SJSA1 (cell line): Measurements from ENCODE around the gene PIP5KL1. TPM values are rescaled to one million over a fixed set of nuclear protein-coding genes. Genes with fewer than 3 reads are reported as not detected.
A peak's percentile ranks its signal among the peaks of the same experiment; 100 is the strongest.

Experiments
- DNase-seq, 2 experiments: peaks; one replicate each; pipeline ENCODE4 v3.0.0-alpha.2; 2015 to 2020; ENCODE audit warnings: low spot score in 2 of 2, low read depth in 1 of 2
- H3K27ac ChIP-seq: fragments of 250-450 bp; sonication (Bioruptor Pico); 2 replicates; pipeline ENCODE4 v1.5.1; 2020; ENCODE audit warnings: mild to moderate bottlenecking, moderate library complexity
- H3K27me3 ChIP-seq: fragments of 250-450 bp; sonication (Bioruptor Pico); replicated peaks from 2 replicates; pipeline ENCODE4 v1.5.1; 2020; ENCODE audit warnings: mild to moderate bottlenecking, moderate library complexity
- H3K36me3 ChIP-seq: fragments of 250-450 bp; sonication (Bioruptor Pico); 2 replicates; pipeline ENCODE4 v1.5.1; 2020; ENCODE audit warnings: mild to moderate bottlenecking
- H3K4me1 ChIP-seq: fragments of 250-450 bp; sonication (Bioruptor Pico); replicated peaks from 2 replicates; pipeline ENCODE4 v1.6.1; 2021; ENCODE audit warnings: mild to moderate bottlenecking
- H3K4me3 ChIP-seq: fragments of 250-450 bp; sonication (Bioruptor Pico); 2 replicates; pipeline ENCODE4 v1.5.1; 2020; ENCODE audit warnings: mild to moderate bottlenecking
- H3K9me3 ChIP-seq: fragments of 250-450 bp; sonication (Bioruptor Pico); replicated peaks from 2 replicates; pipeline ENCODE4 v1.5.1; 2020; ENCODE audit warnings: mild to moderate bottlenecking
- total RNA-seq: library from RNA; depleted of rRNA; stranded (reverse); fragments of >200 nt; shearing (Covaris generic); gene quantifications from 2 replicates; pipeline ENCODE4 v1.2.3, GENCODE V29; 2014

Gene PIP5KL1
- total RNA-seq, 1 experiment from 2014 or later = 1.6 TPM

DNA sequence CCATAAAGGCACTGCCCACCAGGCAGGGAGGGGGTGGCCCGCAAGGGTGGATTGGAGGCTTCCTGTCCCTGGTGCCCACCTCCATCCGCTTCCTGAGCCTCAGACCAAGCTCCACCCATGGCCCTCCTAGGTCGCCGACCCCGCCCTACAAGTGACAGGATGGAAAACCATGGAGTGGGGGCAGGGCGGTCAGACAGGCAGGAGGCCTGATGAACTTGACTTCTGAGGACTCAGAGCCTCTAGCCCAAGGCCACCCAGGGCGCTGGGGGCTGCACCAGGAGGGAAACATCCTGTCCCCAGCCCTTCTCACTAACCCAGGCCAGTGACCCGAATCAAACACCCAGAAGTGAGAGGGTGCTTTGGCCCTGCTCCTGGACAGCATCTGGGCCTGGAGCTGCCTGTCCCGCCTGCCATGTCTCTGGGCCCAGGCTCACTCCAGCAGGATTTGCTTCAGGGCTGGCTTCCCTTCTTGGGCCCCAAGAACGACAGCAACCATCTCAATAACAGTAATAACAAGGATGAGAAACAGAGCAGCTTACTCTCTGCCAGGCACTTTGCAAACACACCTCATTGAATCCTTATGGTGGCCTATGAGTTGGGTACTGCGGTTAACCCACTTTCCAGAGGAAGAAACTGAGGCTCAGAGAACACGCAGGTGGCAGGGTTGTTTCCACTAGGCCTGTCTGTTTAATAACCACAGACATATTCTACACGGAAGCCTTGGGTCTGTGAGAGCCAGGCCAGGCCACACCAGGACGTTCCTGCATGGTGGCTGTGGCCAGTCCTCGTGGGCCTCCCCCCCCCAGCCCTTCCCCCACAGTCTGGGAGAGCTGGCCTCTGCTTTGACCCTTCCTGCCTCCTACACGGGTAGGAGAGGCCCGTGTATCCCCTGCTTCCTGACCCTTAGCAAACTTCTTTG is 26.8 kb downstream of the PIP5KL1 start:
- Histone ChIP-seq H3K27me3 (no peaks in the 10 kb centered on the region), H3K9me3 (no peaks in the 10 kb centered on the region), H3K36me3 (peaks cover 8% of the 10 kb centered on the region), H3K4me3 (no peak overlapping the region), H3K4me1 (peaks cover 68% of the 10 kb centered on the region), H3K27ac (peak overlapping the region; percentile 59)
- peak; percentile 95 to 99 for DNase-seq

GRCh38 chr9:127899128-127899943 is 31.2 kb downstream of the PIP5KL1 start, which contains the start of gene ST6GALNAC6:
Gene ST6GALNAC6 (minus strand): TSS chr9:127899603. CDS start chr9:127897981, 1,622 bp downstream.
- H3K4me3 ChIP-seq = peak within 1 kb of the TSS; percentile 83
- H3K27ac ChIP-seq = peak within 1 kb of the TSS; percentile 78
- peaks cover 56% of the 10 kb centered on the region for H3K4me1 ChIP-seq
- no peaks in the 10 kb centered on the region for H3K9me3 ChIP-seq
- peak; percentile 54 to 66 for DNase-seq
- H3K36me3 ChIP-seq = peaks cover 41% of the 10 kb centered on the region
- H3K27me3 ChIP-seq = no peaks in the 10 kb centered on the region

DNA sequence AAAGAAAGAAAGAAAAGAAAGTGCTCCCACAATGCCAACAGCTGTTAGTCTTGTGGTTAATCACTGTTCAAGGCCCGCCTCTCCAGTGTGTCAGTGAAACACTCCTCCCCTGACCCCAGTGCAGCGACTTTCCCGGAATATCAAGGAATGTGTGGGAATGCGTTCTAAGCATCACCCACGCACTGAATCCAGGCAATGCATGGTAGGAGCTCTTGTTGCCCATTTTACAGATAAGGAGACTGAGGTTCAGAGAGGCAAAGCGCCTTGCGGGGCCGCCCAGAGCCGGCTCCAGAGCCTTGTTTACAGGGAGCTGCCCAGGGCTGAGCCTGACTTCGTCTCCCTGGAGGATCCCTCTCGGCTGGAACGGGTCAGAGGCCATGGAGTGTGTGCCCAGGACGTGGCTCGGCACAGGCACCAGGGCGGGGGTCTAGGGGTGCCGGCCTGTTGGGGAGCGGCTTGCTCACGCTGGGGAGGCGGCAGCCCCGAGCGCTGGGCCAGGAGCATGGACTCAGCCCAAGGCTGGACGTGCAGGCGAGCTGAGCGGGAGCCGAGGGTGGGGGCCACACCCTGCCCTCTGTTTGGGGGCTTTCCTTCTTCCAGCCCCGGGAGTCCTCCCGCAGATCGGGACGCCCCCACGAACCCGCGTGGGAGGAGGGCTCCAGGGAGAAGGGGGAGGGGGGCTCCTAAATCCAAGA is 32.0 kb downstream of the PIP5KL1 start:
- Histone ChIP-seq H3K27me3 (no peaks in the 10 kb centered on the region), H3K36me3 (peaks cover 48% of the 10 kb centered on the region), H3K4me3 (peak overlapping the region; percentile 83), H3K9me3 (peaks cover 2% of the 10 kb centered on the region), H3K4me1 (peaks cover 49% of the 10 kb centered on the region), H3K27ac (peak overlapping the region; percentile 64)
- DNase-seq = peak; percentile 51 to 74

DNA sequence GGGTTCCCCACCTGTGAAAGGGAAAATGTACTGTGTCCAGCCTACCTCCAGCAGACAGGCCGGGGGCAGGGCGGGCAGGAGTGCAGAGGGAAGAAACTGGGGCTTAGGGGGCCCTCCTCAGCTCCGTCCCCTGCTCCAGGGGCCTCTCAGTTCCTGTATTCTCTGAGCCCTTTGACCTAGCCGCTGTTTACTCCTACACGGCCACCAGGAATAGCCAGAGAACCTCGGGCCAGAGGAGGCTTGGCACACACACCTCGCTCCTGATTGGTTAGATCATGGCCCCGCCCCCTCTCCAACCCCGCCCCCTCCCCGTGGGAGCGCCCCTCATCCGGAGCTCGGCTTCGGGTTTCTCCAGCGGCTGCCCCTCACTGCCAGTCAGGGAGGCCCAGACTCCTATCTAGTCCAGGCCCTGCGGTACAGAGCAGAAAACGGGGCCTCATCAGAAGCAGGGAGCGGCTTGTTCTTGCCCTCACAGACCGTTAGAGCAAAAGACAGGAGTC is 33.3 kb downstream of the PIP5KL1 start:
- H3K36me3 ChIP-seq = peaks cover 62% of the 10 kb centered on the region
- no peaks in the 10 kb centered on the region for H3K27me3 ChIP-seq
- peaks cover 6% of the 10 kb centered on the region for H3K9me3 ChIP-seq
- H3K27ac ChIP-seq = no peak overlapping the region
- peak in 1 of 2 experiments; percentile 60 for DNase-seq
- peaks cover 40% of the 10 kb centered on the region for H3K4me1 ChIP-seq
- H3K4me3 ChIP-seq = no peak overlapping the region

- no peak for DNase-seq
- Histone ChIP-seq H3K4me1 (peaks cover 35% of the 10 kb centered on the region), H3K9me3 (peaks cover 6% of the 10 kb centered on the region), H3K36me3 (peaks cover 65% of the 10 kb centered on the region), H3K27me3 (no peaks in the 10 kb centered on the region), H3K4me3 (no peak overlapping the region), H3K27ac (no peak overlapping the region)
Observed at GRCh38 chr9:127896395-127897192, 34.0 kb downstream of the PIP5KL1 start.

DNA sequence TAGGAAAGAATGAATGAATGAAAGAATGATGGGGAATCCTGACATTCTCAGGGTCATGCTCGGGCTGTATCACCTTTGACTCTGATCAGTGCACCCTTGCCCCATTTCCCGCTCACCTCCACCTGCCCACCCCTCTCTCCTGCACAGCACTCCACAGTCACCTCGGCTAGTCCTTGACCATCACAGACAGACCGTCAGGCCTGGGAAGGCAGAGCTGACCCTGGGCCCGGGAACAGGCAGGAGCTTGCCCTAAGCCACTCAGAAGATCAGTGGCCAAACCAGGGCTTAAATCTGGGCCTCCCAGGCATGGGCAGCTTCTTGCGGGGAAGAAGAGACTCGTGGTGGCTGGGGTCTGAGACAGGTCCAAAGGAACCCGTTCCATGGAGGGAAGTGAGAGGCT is 34.8 kb downstream of the PIP5KL1 start:
- DNase-seq = no peak
- H3K36me3 ChIP-seq = peaks cover 70% of the 10 kb centered on the region
- H3K27ac ChIP-seq = no peak overlapping the region
- no peaks in the 10 kb centered on the region for H3K27me3 ChIP-seq
- peaks cover 28% of the 10 kb centered on the region for H3K4me1 ChIP-seq
- peaks cover 6% of the 10 kb centered on the region for H3K9me3 ChIP-seq
- no peak overlapping the region for H3K4me3 ChIP-seq

- peaks cover 6% of the 10 kb centered on the region for H3K9me3 ChIP-seq
- no peaks in the 10 kb centered on the region for H3K27me3 ChIP-seq
- H3K36me3 ChIP-seq = peaks cover 79% of the 10 kb centered on the region
- no peak for DNase-seq
- no peak overlapping the region for H3K4me3 ChIP-seq
- peaks cover 11% of the 10 kb centered on the region for H3K4me1 ChIP-seq
- H3K27ac ChIP-seq = no peak overlapping the region
Observed at GRCh38 chr9:127893392-127893791, 37.2 kb downstream of the PIP5KL1 start.

DNA sequence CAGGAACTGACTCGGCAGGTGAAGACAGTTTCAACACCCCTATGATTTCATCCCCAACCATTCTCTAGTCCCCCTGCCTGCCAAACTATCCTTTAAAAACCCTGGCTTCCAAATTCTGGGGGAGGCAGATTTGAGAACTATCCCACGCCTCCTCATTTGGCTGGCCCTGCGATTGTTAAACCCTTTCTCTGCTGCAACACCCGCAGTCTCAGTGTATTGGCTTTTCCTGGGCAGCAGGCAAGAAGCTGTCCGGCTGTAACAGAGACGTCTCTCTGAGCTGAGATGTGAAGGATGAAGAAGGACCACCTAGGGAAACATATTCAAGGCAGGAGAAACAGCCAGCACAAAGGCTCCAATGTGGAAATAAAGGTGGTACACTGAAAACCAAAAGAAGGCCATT is 37.7 kb downstream of the PIP5KL1 start:
- Histone ChIP-seq H3K4me1 (peaks cover 8% of the 10 kb centered on the region), H3K27ac (no peak overlapping the region), H3K27me3 (no peaks in the 10 kb centered on the region), H3K4me3 (no peak overlapping the region), H3K9me3 (peaks cover 6% of the 10 kb centered on the region), H3K36me3 (peaks cover 80% of the 10 kb centered on the region)
- DNase-seq = no peak

GRCh38 chr9:127890053-127890452 is 40.5 kb downstream of the PIP5KL1 start:
- peaks cover 81% of the 10 kb centered on the region for H3K36me3 ChIP-seq

GRCh38 chr9:127887792-127888191 is 42.8 kb downstream of the PIP5KL1 start:
- H3K36me3 ChIP-seq = peaks cover 65% of the 10 kb centered on the region
- no peak overlapping the region for H3K4me3 ChIP-seq
- no peak for DNase-seq

More at GRCh38 chr9:127890053-127890452, 40.5 kb downstream of the PIP5KL1 start:
- no peak overlapping the region for H3K4me3 ChIP-seq
- H3K27ac ChIP-seq = no peak overlapping the region
- H3K27me3 ChIP-seq = no peaks in the 10 kb centered on the region
- no peak for DNase-seq
- H3K4me1 ChIP-seq = 0 out of 2 replicates have a peak, but pooled peaks cover 3% of the 10 kb centered on the region
- peaks cover 6% of the 10 kb centered on the region for H3K9me3 ChIP-seq

GRCh38 chr9:127886401-127886972 is 44.1 kb downstream of the PIP5KL1 start:
- Histone ChIP-seq H3K9me3 (no peaks in the 10 kb centered on the region), H3K36me3 (peaks cover 56% of the 10 kb centered on the region), H3K4me3 (no peak overlapping the region), H3K4me1 (no peaks in the 10 kb centered on the region), H3K27ac (no peak overlapping the region), H3K27me3 (no peaks in the 10 kb centered on the region)
- no peak for DNase-seq

More at GRCh38 chr9:127887792-127888191, 42.8 kb downstream of the PIP5KL1 start:
- Histone ChIP-seq H3K9me3 (no peaks in the 10 kb centered on the region), H3K27me3 (no peaks in the 10 kb centered on the region), H3K27ac (no peak overlapping the region), H3K4me1 (0 out of 2 replicates have a peak, but pooled peaks cover 3% of the 10 kb centered on the region)

- DNase-seq = no peak
- H3K4me3 ChIP-seq = no peak overlapping the region
- H3K27ac ChIP-seq = no peak overlapping the region
- no peaks in the 10 kb centered on the region for H3K27me3 ChIP-seq
- no peaks in the 10 kb centered on the region for H3K4me1 ChIP-seq
- peaks cover 50% of the 10 kb centered on the region for H3K36me3 ChIP-seq
- no peaks in the 10 kb centered on the region for H3K9me3 ChIP-seq
Observed at GRCh38 chr9:127885508-127886281, 44.9 kb downstream of the PIP5KL1 start.
